LNCAP (cell line): ENCODE data around the gene RBM33.

ENCODE experiments used
- TF ChIP-seq, protein P1 (sequence below): fragments of 450-650 bp; IDR thresholded peaks from 2 replicates; pipeline ENCODE4 v1.5.1; 2017; ENCODE audit warnings: mild to moderate bottlenecking

Gene RBM33

GRCh38 chr7:155637155-155637554 is 7.3 kb upstream of the RBM33 start:
- TF ChIP-seq, protein P1, sequence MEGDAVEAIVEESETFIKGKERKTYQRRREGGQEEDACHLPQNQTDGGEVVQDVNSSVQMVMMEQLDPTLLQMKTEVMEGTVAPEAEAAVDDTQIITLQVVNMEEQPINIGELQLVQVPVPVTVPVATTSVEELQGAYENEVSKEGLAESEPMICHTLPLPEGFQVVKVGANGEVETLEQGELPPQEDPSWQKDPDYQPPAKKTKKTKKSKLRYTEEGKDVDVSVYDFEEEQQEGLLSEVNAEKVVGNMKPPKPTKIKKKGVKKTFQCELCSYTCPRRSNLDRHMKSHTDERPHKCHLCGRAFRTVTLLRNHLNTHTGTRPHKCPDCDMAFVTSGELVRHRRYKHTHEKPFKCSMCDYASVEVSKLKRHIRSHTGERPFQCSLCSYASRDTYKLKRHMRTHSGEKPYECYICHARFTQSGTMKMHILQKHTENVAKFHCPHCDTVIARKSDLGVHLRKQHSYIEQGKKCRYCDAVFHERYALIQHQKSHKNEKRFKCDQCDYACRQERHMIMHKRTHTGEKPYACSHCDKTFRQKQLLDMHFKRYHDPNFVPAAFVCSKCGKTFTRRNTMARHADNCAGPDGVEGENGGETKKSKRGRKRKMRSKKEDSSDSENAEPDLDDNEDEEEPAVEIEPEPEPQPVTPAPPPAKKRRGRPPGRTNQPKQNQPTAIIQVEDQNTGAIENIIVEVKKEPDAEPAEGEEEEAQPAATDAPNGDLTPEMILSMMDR, result no peak

DNA sequence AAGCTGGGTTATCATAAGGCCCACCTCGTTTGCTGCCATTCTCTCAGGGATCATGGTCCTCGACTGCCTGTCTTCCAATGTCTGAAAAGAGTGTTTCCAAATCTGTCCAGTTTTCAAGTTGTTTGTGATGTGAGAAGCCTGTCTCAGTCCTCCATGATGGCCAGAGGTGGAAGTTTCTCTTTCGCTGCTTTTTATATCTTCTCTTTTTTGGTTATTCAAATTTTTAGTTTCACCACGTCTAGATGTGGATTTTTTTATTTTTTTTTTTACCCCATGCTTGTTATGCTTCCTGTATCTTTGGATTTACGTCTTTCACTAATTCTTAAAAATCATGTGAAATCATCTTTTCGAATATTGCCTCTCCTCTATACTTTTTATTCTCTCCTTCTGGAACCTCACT is 6.1 kb upstream of the RBM33 start:
- TF ChIP-seq, protein P1, result no peak

GRCh38 chr7:155639958-155640520 is 4.4 kb upstream of the RBM33 start:
- TF ChIP-seq, protein P1, result no peak

- TF ChIP-seq, protein P1, result no peak
These were observed 3.8 kb upstream of the RBM33 start for GRCh38 chr7:155640629-155641028.

- TF ChIP-seq, protein P1, result no peak
These were observed 670 bp upstream of the RBM33 start for GRCh38 chr7:155643804-155644177.

DNA sequence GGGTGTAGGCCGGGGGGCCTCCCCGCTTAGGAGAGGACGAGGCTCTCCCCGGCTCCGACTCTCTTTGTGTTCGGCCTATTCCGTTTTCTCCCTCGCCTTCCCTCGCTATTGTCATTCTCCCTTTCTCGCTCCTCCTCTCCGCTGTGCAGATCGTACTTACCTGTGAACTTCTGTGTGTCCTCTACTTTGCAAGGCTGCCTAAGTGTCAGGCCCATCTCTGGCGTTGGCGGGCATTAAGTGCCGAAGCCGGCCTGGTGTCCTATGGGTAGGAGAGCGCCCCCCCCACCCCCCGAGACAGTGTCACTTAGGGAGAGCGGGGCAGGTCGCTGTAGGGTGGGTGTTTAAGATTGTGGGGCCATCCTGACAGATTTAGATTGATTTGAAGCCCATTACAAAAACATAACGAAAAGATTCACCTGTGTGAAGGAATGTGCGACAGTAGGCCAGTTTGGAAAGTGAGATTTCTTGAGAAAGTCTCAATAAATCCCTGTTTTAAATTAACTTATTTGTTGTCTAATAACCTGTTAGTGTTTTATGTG is 579 bp downstream of the RBM33 start:
- TF ChIP-seq, protein P1, result no peak

DNA sequence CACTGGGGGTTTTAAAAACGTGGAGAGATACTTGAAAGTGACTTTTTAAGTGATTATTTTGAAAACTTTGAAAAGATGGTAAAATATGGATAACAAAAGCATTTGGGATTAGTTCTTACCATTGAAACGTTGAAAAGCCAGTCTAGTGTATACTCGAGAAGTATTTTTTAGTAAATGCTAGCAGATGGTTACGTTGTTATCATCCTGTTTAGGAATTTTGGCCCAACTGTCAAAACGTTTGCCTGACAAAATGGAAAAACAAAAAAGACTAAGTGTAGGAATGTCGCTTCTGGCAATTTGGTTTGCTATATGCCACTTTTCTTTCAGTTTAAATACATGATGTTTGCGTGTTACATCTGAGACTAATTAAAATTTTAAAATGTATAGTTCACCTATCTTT is 1.2 kb downstream of the RBM33 start:
- TF ChIP-seq, protein P1, result no peak

- TF ChIP-seq, protein P1, result no peak
These were observed 2.2 kb downstream of the RBM33 start for GRCh38 chr7:155646669-155647068.
